Rectal smooth muscle tissue (tissue), 1 donor: ENCODE measurements around the gene ACTN4.
"Not testable (repeated sequence)": the region's sequence is repeated elsewhere in the genome, so short reads cannot be mapped to it uniquely, and the experiment has no call there.

ENCODE experiments used
- H3K27ac ChIP-seq: one replicate; pipeline ENCODE4 v1.7.0; 2013; ENCODE audit warnings: low read depth, low read length, inconsistent platforms
- H3K27me3 ChIP-seq: one replicate; pipeline ENCODE4 v1.7.0; 2013; ENCODE audit warnings: low read length; ENCODE audit not compliant: control insufficient read depth, insufficient read depth
- H3K36me3 ChIP-seq: one replicate; pipeline ENCODE4 v1.7.0; 2013; ENCODE audit warnings: low read length; ENCODE audit not compliant: control insufficient read depth, insufficient read depth
- H3K4me1 ChIP-seq: one replicate; pipeline ENCODE4 v1.7.0; 2013; ENCODE audit warnings: low read length; ENCODE audit not compliant: control insufficient read depth, insufficient read depth
- H3K4me3 ChIP-seq: one replicate; pipeline ENCODE4 v1.7.0; 2013; ENCODE audit warnings: low read length
- H3K9ac ChIP-seq: one replicate; pipeline ENCODE4 v1.7.0; 2013; ENCODE audit warnings: low read length

Gene ACTN4

GRCh38 chr19:38742906-38743305, 95.5 kb downstream of the ACTN4 start:
- Histone ChIP-seq H3K9ac (no peak overlapping the region), H3K27ac (no peak overlapping the region), H3K4me1 (no peaks in the 10 kb centered on the region), H3K4me3 (no peak overlapping the region), H3K36me3 (no peaks in the 10 kb centered on the region), H3K27me3 (no peaks in the 10 kb centered on the region)

- Histone ChIP-seq H3K4me1 (no peaks in the 10 kb centered on the region), H3K4me3 (no peak overlapping the region), H3K27ac (no peak overlapping the region), H3K36me3 (no peaks in the 10 kb centered on the region), H3K27me3 (no peaks in the 10 kb centered on the region), H3K9ac (no peak overlapping the region)
Measured at GRCh38 chr19:38743394-38744297, 96.2 kb downstream of the ACTN4 start.

DNA sequence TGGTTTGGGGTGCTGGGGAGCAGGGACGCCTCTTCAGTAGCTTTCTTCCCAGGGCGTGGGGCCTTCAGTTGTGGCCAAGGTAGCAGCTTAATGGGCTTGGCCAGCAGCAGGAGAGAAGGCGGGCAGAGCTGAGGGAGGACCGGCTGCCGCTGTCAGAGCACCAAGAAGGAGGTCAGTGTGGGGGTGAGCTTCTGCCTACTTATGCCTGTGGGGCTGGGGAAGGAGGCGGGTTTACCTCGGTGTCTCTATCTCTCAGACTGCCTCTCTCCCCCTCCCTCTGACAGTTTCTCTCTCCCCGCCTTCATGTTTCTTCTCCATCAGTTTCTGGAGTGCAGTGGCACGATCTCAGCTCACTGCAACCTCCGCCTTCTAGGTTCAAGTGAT, 96.8 kb downstream of the ACTN4 start, which contains the start of gene CAPN12:
Gene CAPN12, minus strand, starts transcription at position 177 of the 384 bp plus-strand sequence. CDS start 309 bp downstream, outside the sequence.
- H3K4me3 ChIP-seq: no peak within 1 kb of the TSS
- H3K27ac ChIP-seq: no peak within 1 kb of the TSS
- no peaks in the 10 kb centered on the region for H3K36me3 ChIP-seq
- H3K9ac ChIP-seq: no peak within 1 kb of the TSS
- no peaks in the 10 kb centered on the region for H3K27me3 ChIP-seq
- no peaks in the 10 kb centered on the region for H3K4me1 ChIP-seq

GRCh38 chr19:38744874-38745273, 97.4 kb downstream of the ACTN4 start:
- H3K27ac ChIP-seq: no peak overlapping the region
- H3K36me3 ChIP-seq: no peaks in the 10 kb centered on the region
- H3K4me3 ChIP-seq: no peak overlapping the region
- H3K9ac ChIP-seq: no peak overlapping the region
- no peaks in the 10 kb centered on the region for H3K27me3 ChIP-seq
- H3K4me1 ChIP-seq: no peaks in the 10 kb centered on the region

GRCh38 chr19:38745316-38745715, 97.9 kb downstream of the ACTN4 start:
- no peak overlapping the region for H3K4me3 ChIP-seq
- no peak overlapping the region for H3K9ac ChIP-seq
- no peaks in the 10 kb centered on the region for H3K4me1 ChIP-seq
- H3K27ac ChIP-seq: no peak overlapping the region
- no peaks in the 10 kb centered on the region for H3K36me3 ChIP-seq
- no peaks in the 10 kb centered on the region for H3K27me3 ChIP-seq

DNA sequence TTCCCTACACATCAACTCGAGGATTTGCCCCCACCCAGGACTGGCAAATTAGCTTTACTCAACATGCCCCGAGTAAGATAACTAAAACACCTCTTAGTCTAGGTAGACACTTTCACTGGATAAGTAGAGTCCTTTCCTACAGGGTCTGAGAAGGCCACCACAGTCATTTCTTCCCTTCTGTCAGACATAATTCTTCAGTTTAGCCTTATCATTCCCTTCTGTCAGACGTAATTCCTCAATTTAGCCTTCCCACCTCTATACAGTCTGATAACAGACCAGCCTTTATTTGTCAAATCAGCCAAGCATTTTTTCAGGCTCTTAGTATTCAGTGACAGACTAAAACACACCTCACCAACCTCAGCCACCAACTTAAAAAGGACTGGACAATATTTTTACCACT, 106.3 kb downstream of the ACTN4 start:
- not testable (repeated sequence) for H3K9ac ChIP-seq, H3K27ac ChIP-seq, H3K27me3 ChIP-seq, H3K4me1 ChIP-seq, H3K36me3 ChIP-seq, H3K4me3 ChIP-seq

- not testable (repeated sequence) for H3K4me3 ChIP-seq, H3K4me1 ChIP-seq, H3K36me3 ChIP-seq, H3K27me3 ChIP-seq, H3K27ac ChIP-seq, H3K9ac ChIP-seq
Measured at GRCh38 chr19:38754196-38754595, 106.7 kb downstream of the ACTN4 start.

DNA sequence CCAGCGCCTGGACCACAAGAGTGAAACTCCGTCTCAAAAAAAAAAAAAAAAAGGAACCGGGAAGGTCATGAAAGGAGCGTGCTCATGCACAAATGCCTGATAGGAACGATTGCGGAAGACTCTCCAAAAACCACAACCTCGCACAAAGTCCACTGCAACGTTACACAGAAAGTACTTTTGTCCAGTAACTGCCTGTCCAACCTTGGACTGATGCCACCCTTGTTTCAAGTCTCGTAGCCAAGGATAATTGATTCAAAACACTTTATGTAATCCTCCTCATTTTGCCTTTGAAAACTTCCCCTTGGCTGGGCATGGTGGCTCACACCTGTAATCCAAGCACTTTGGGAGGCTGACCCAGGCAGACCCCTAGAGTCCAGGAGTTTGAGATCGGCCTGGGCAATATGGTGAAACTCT, 112.1 kb downstream of the ACTN4 start:
- Histone ChIP-seq H3K9ac (no peak overlapping the region), H3K36me3 (no peaks in the 10 kb centered on the region), H3K27me3 (no peaks in the 10 kb centered on the region), H3K4me3 (no peak overlapping the region), H3K27ac (no peak overlapping the region), H3K4me1 (no peaks in the 10 kb centered on the region)

DNA sequence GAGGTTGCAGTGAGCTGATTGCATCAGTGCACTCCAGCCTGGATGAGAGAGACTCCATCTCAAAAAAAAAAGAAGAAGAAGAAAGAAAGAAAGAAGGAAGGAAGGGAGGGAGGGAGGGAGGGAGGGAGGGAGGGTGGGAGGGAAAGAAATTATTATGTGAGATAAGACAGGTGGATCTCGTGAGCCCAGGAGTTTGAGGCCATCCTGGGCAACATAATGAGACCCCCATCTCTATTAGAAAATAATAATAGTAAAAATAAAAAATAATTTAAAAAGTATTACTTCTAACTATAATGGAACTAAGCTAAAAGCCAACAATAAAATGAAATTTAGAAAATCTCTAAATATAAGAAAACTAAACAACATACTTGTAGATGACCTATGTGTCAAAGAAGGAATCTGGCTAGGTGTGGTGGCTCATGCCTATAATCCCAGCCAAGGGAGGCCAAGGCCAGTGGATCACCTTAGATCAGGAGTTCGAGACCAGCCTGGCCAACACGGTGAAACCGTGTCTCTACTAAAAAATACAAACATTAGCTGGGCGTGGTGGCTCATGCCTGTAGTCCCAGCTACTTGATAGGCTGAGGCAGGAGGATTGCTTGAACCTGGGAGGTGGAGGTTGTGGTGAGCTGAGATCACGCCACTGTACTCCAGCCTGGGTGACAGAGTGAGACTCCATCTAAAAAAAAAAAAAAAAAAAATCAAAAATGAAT, 113.5 kb downstream of the ACTN4 start:
- H3K4me3 ChIP-seq, H3K9ac ChIP-seq, H3K36me3 ChIP-seq, H3K4me1 ChIP-seq, H3K27me3 ChIP-seq, H3K27ac ChIP-seq: not testable (repeated sequence)

- not testable (repeated sequence) for H3K27ac ChIP-seq, H3K9ac ChIP-seq, H3K36me3 ChIP-seq, H3K27me3 ChIP-seq, H3K4me1 ChIP-seq, H3K4me3 ChIP-seq
Measured at GRCh38 chr19:38761884-38762389, 114.5 kb downstream of the ACTN4 start.

DNA sequence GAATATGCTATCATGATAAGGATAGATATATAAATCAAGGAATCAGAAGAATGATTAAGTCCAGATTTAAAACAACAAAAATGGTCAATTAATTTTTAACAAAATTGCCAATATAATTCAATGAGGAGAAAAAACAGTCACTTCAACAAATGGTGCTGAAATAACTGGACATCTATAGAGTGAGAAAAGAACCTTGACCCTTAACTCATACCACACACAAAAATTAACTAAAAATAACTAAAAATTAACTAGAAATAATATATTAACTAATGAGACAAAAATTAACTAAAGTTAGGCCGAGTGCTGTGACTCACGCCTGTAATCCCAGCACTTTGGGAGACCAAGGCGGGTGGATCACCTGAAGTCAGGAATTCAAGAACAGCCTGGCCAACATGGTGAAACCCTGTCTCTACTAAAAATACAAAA, 116.4 kb downstream of the ACTN4 start:
- Histone ChIP-seq H3K4me1 (no peaks in the 10 kb centered on the region), H3K27me3 (no peaks in the 10 kb centered on the region), H3K36me3 (no peaks in the 10 kb centered on the region), H3K4me3 (no peak overlapping the region), H3K27ac (no peak overlapping the region), H3K9ac (no peak overlapping the region)

GRCh38 chr19:38765214-38765613, 117.8 kb downstream of the ACTN4 start:
- H3K4me3 ChIP-seq: no peak overlapping the region
- no peaks in the 10 kb centered on the region for H3K27me3 ChIP-seq
- no peak overlapping the region for H3K9ac ChIP-seq
- no peaks in the 10 kb centered on the region for H3K4me1 ChIP-seq
- no peaks in the 10 kb centered on the region for H3K36me3 ChIP-seq
- H3K27ac ChIP-seq: no peak overlapping the region
